Measurements from ENCODE around the gene CTBP1. TPM values are rescaled to one million over a fixed set of nuclear protein-coding genes. Genes with fewer than 3 reads are reported as not detected.

CTBP1 gene
- total RNA-seq, 1 experiment from 2014 or later = 223 TPM

DNA sequence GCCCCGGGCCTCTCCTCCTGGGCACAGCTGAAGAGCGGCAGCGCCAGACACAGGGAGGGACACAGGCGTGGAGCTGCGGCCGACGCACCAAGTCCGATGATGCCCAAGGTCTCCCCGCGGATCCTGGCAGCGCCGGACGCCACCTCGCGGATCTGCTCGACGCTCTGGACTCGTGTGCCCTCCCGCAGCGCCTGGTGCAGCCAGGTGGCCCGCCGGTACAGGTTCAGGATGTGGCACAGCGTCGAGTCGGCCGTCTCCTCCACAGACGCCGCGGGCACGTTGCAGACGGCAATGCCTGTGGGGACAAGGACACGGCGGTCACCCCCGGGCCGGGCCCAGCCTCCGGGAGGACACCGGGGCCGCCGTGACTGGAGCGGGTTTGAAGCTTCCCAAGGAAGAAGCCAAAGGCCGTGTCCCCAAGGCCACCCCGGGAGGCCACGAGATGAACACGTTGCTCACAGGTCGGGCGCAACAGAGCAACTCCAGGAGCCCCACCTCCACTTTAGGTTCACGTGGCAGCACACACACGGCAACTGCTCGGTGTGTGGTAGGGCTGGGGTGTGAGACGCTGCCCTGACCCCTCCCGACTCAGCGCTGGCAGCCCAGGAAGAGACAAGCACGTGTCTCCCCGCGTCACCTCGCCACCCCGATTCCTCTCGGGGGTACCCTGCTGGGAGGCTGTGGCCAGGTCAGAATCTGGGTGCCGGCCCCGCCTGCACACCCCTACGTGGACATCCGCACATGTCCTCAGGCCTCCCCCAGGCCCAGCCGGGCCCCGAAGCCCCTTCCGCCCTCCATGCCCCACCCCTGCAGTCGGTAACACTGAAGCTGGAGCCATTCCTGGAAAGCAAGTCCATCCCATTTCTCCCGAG lies 23.4 kb downstream of the CTBP1 start:
- TF ChIP-seq, protein P1, sequence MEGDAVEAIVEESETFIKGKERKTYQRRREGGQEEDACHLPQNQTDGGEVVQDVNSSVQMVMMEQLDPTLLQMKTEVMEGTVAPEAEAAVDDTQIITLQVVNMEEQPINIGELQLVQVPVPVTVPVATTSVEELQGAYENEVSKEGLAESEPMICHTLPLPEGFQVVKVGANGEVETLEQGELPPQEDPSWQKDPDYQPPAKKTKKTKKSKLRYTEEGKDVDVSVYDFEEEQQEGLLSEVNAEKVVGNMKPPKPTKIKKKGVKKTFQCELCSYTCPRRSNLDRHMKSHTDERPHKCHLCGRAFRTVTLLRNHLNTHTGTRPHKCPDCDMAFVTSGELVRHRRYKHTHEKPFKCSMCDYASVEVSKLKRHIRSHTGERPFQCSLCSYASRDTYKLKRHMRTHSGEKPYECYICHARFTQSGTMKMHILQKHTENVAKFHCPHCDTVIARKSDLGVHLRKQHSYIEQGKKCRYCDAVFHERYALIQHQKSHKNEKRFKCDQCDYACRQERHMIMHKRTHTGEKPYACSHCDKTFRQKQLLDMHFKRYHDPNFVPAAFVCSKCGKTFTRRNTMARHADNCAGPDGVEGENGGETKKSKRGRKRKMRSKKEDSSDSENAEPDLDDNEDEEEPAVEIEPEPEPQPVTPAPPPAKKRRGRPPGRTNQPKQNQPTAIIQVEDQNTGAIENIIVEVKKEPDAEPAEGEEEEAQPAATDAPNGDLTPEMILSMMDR (conservative IDR thresholded peaks at IDR 0.05; ENCODE audit: low read depth, low read length) = no peak
- Histone ChIP-seq H3K9ac (ENCODE audit: low read length) (no peak overlapping the region), H3K27me3 (ENCODE audit: low read length) (no peaks in the 10 kb centered on the region), H3K79me2 (ENCODE audit: low read length) (no peaks in the 10 kb centered on the region), H3K4me1 (ENCODE audit: insufficient read depth, low read length) (no peaks in the 10 kb centered on the region), H3K9me3 (ENCODE audit: low read length) (no peaks in the 10 kb centered on the region), H3K36me3 (ENCODE audit: low read depth, low read length) (peaks cover 8% of the 10 kb centered on the region), H3F3A (ENCODE audit: low read length, unreplicated experiment) (no peaks in the 10 kb centered on the region), H3K4me3 (ENCODE audit: low read length) (no peak overlapping the region), H2AFZ (ENCODE audit: low read length) (no peak overlapping the region), H3K9me2 (replicated peaks; ENCODE audit: low read length) (no peaks in the 10 kb centered on the region), H3K27ac (ENCODE audit: low read length) (no peak overlapping the region), H3K4me2 (ENCODE audit: low read length) (no peak overlapping the region), H4K20me1 (ENCODE audit: low read length) (no peaks in the 10 kb centered on the region)
- POLR2A ChIA-PET (ENCODE audit: unreplicated experiment) = no interaction called here
- ATAC-seq = no peak
- CTCF ChIA-PET = no interaction called here
- BruUV-seq (replicated peaks) = no TSS peak
- DNase-seq = no peak
- intact Hi-C loops (cut with micrococcal nuclease) = no loop called here

DNA sequence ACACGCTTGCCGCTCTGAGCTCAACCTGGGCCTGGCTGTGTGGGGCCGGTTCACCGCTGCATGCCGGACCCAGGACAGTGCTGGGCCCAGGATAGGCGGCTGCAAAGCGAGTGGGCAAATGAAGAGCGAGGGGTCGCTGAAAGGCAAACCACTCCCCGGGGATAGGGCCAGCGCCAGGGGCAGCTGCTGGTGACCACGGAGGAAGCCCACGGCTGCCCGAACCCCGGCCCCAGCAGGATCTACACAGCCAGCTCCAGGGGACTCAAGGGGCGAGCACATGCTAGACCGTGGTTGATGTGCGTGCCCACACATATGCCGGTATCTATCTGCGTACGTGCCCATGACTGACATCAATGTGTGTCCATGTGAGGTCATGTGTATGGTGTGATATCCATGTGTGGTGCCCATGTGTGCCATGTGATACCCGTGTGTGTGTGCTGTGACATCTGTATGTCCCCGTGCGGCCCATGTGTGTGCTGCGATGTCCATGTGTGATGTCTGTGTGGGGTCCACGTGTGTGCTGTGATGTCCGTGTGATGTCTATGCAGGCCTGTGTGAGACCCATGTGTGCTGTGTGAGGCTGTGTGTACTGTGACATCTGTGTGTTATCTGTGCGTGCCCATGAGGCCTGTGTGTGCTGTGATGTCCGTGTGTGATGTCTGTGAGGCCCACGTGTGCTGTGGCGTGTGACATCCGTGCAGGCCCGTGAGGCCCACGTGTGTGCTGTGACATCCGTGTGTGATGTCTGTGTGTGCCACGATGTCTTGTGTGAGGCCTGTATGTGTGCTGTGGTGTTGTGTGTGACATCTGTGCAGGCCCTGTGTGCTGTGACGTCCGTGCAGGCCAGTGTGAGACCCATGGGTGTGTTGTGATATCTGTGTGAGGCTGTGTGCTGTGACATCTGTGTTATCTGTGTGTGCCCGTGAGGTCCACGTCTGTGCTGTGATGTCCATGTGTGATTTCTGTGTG lies 24.8 kb downstream of the CTBP1 start:
- TF ChIP-seq, protein P1 (conservative IDR thresholded peaks at IDR 0.05; ENCODE audit: low read depth, low read length) = no peak
- no peak for TF ChIP-seq EZH2 (IDR thresholded peaks at IDR 0.05; ENCODE audit: low read length, unreplicated experiment)
- no peak for TF ChIP-seq EZH2phosphoT487 (IDR thresholded peaks at IDR 0.05; ENCODE audit: borderline replicate concordance, low read length)

More for the DNA sequence above, 24.8 kb downstream of the CTBP1 start:
- Histone ChIP-seq H2AFZ (ENCODE audit: low read length) (no peak overlapping the region), H3K36me3 (ENCODE audit: low read depth, low read length) (peaks cover 8% of the 10 kb centered on the region), H3K4me1 (ENCODE audit: insufficient read depth, low read length) (no peaks in the 10 kb centered on the region), H3K9ac (ENCODE audit: low read length) (no peak overlapping the region), H3K27ac (ENCODE audit: low read length) (no peak overlapping the region), H3K27me3 (ENCODE audit: low read length) (no peaks in the 10 kb centered on the region), H3K9me3 (ENCODE audit: low read length) (no peaks in the 10 kb centered on the region), H3K9me2 (replicated peaks; ENCODE audit: low read length) (no peaks in the 10 kb centered on the region), H4K20me1 (ENCODE audit: low read length) (no peaks in the 10 kb centered on the region), H3K4me3 (ENCODE audit: low read length) (no peak overlapping the region), H3K79me2 (ENCODE audit: low read length) (no peaks in the 10 kb centered on the region), H3K4me2 (ENCODE audit: low read length) (no peak overlapping the region), H3F3A (ENCODE audit: low read length, unreplicated experiment) (no peaks in the 10 kb centered on the region)
- TSS peak; percentile 19 for BruUV-seq (replicated peaks)
- ATAC-seq = no peak
- intact Hi-C loops (cut with micrococcal nuclease) = no loop called here
- DNase-seq = no peak
- ChIA-PET CTCF (no interaction called here), POLR2A (ENCODE audit: unreplicated experiment) (no interaction called here)

All from PC-3 (cell line).